Adrenal gland (tissue), 12 donors: ENCODE measurements around the gene MUC21. TPM values are rescaled to one million over a fixed set of nuclear protein-coding genes. Genes with fewer than 3 reads are reported as not detected.
"Not testable (repeated sequence)": the region's sequence is repeated elsewhere in the genome, so short reads cannot be mapped to it uniquely, and the experiment has no call there.

Experiments used
- DNase-seq, 7 donors: peaks; one replicate each; pipeline ENCODE4 v3.0.0-alpha.2; 2019 to 2020
- H3K27ac ChIP-seq, 5 donors: fragments of 200-600 bp; sonication (generic) in 4 of 5; 1 replicate in 3 of 5; 2 replicates in 2 of 5; pipeline versions ENCODE4 v1.5.1 to v1.8.0; 2016 to 2020; ENCODE audit warnings: mild to moderate bottlenecking in 1 of 5
- H3K27me3 ChIP-seq: fragments of 200-600 bp; 2 replicates; pipeline ENCODE4 v1.8.0; 2021
- H3K36me3 ChIP-seq, 2 donors: fragments of 200-600 bp; replicated peaks in 1 of 2; 1 replicate in 1 of 2; 2 replicates in 1 of 2; pipeline versions ENCODE4 v1.5.1 to v1.8.0; 2018 to 2022
- H3K4me1 ChIP-seq, 2 donors: fragments of 200-600 bp; replicated peaks in 1 of 2; 1 replicate in 1 of 2; 2 replicates in 1 of 2; pipeline versions ENCODE4 v1.5.1 to v1.8.0; 2018 to 2021
- H3K4me3 ChIP-seq, 4 donors: fragments of 200-600 bp; sonication (generic) in 3 of 4; one replicate each; pipeline ENCODE4 v1.5.1; 2016 to 2018
- H3K9me3 ChIP-seq, 3 donors: fragments of 200-600 bp; sonication (generic) in 1 of 3; replicated peaks in 1 of 3; 1 replicate in 2 of 3; 2 replicates in 1 of 3; pipeline versions ENCODE4 v1.5.1 to v1.8.0; 2016 to 2021
- POLR2A ChIP-seq, 2 donors: fragments of 450-650 bp; IDR thresholded peaks; one replicate each; pipeline ENCODE4 v1.6.1; 2017; ENCODE audit warnings: antibody characterized with exemption in 2 of 2, mild to moderate bottlenecking in 2 of 2, moderate library complexity in 1 of 2
- WGBS, 4 donors: extraction: QIAGEN DNeasy Blood & Tissue Kit in 2 of 4; methylation state at CpG; one replicate each; pipeline versions ENCODE4 v1.1.5 to v1.1.7; 2013 to 2017; 5-methylcytosine and 5-hydroxymethylcytosine counted together
- intact Hi-C, 2 donors: fragments of 100-400 bp; cut with DNase I; formaldehyde crosslinking; loops; one replicate each; pipeline versions ENCODE4 v1.14.1 to v1.15.0; 2022 to 2023
- polyA plus RNA-seq, 3 donors: library from polyadenylated mRNA; stranded (reverse); fragments of 200-250 nt in 2 of 3; fragments of 350-450 nt in 1 of 3; fragmentation: Illumina TruSeq in 1 of 3; extraction: RNeasy Lipid Tissue Mini Kit (QIAGEN cat#74804) in 1 of 3; gene quantifications; one replicate each; pipeline ENCODE4 v1.2.3, GENCODE V29; 2013 to 2014
- total RNA-seq, 9 donors: library from RNA; depleted of rRNA in 4 of 9; stranded (reverse); fragments of >200 nt in 4 of 9; fragments of 120-200 nt in 1 of 9; fragmentation: NEBNext Ultra II Directional in 1 of 9; extraction: Animal tissue kit (Norgen Biotek cat#: 25700) in 1 of 9; gene quantifications; one replicate each; pipeline versions ENCODE4 v1.1.0 to v1.2.4, GENCODE V29; 2013 to 2023
- TF ChIP-seq, protein P1 (sequence below), 6 experiments: fragments of 450-650 bp in 4 of 6; fragments of 200-600 bp in 2 of 6; sonication (generic) in 1 of 6; IDR thresholded peaks; 1 replicate in 5 of 6; 2 replicates in 1 of 6; pipeline versions ENCODE4 v1.5.1 to v1.8.0; 2016 to 2021; ENCODE audit warnings: antibody characterized with exemption in 6 of 6, mild to moderate bottlenecking in 2 of 6, moderate library complexity in 1 of 6
- donor health status: healthy with polysubstance abuse.
- donor health status: Bipolar disorder and iron deficiency.
- donor health status: DM: yes; HTN: yes; CAD: no.
- donor health status: DM: no; HTN: no; CAD: no.
- donor health status: DM: no; HTN: no; CAD: no.
- donor health status: DM: yes; HTN: yes; CAD: no.

The MUC21 gene
- total and polyA plus RNA-seq, 12 donors: 0.16 to 0.34 TPM; not detected in 10

DNA sequence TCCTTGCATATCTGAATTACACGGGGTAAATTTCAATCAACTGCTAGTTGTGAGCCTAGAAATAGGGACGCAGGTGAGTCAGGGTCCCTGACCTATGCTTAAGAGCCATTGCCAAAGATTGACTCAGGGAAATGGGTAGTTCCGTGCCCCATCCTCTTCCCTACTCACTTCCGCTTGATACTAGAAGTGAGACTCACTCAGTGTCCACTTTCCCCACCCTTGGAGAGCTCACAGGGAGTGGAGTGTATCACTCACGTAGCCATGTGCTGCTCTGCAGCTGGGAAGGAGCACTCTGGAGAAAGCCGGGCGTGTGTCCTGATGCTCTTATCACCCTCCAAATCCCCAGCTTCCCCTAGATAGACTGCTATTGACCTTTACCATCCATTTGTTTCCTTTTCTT is 26.2 kb downstream of the MUC21 start:
- WGBS, 4 donors: 60 to 76% (median 68%) methylated on average over 7 of the region's 7 CpGs
- H3K4me3 ChIP-seq: no peak overlapping the region
- H3K4me1 ChIP-seq: no peaks in the 10 kb centered on the region
- H3K27me3 ChIP-seq: no peaks in the 10 kb centered on the region
- H3K9me3 ChIP-seq: no peaks in the 10 kb centered on the region
- no peak overlapping the region for H3K27ac ChIP-seq
- no peaks in the 10 kb centered on the region for H3K36me3 ChIP-seq
- no peak for DNase-seq
- no peak for TF ChIP-seq POLR2A (IDR thresholded peaks at IDR 0.05)
- TF ChIP-seq, protein P1, sequence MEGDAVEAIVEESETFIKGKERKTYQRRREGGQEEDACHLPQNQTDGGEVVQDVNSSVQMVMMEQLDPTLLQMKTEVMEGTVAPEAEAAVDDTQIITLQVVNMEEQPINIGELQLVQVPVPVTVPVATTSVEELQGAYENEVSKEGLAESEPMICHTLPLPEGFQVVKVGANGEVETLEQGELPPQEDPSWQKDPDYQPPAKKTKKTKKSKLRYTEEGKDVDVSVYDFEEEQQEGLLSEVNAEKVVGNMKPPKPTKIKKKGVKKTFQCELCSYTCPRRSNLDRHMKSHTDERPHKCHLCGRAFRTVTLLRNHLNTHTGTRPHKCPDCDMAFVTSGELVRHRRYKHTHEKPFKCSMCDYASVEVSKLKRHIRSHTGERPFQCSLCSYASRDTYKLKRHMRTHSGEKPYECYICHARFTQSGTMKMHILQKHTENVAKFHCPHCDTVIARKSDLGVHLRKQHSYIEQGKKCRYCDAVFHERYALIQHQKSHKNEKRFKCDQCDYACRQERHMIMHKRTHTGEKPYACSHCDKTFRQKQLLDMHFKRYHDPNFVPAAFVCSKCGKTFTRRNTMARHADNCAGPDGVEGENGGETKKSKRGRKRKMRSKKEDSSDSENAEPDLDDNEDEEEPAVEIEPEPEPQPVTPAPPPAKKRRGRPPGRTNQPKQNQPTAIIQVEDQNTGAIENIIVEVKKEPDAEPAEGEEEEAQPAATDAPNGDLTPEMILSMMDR (IDR thresholded peaks at IDR 0.05): no peak
- intact Hi-C loops: no loop called here

DNA sequence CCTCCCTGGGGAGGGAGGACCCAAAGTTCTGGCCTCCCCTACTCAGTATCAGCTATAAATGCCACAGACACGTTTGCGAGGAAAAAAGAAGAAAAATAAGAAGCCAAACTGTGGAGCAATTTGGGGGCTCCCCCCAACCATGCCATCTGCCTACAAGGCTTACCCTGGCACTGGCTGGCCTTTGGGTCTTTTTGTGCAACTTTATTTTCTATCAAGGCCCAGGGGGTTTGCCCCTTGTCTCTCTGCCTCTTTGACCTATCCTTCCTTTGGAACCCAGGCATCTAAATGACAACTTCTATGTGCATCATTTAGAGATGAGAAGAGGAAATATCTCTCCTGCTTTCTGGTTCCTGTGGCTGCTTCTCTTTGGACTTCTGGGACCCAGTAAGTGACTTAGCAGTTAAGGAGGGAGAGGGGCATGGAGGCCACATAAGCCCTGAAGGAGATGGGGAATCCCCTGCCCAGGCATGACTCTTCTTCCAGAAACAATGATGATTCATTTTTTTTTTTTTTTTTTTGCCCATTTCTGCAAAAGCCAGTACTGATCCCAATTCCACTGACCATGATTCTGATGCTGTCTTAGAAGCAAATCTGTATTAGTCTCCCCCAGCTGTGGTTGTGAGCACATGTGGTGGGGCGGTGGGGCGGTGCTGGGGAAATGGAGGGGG is 27.0 kb downstream of the MUC21 start, which contains the start of gene MUC22:
MUC22 (plus strand) TSS at position 82 of the 668 bp plus-strand sequence; CDS start at position 315, 233 bp downstream.
- Histone ChIP-seq H3K4me1 (no peaks in the 10 kb centered on the region), H3K27ac (no peak within 1 kb of the TSS), H3K27me3 (no peaks in the 10 kb centered on the region), H3K36me3 (no peaks in the 10 kb centered on the region), H3K4me3 (no peak within 1 kb of the TSS), H3K9me3 (no peaks in the 10 kb centered on the region)
- intact Hi-C loops: no loop called here
- TF ChIP-seq, protein P1 (IDR thresholded peaks at IDR 0.05): no peak
- TF ChIP-seq POLR2A (IDR thresholded peaks at IDR 0.05): no peak
- peak in 3 of 7 donors; percentile 20 to 54 (median 23) for DNase-seq
- WGBS, 4 donors: 76 to 83% (median 79%) methylated on average over 4 of the region's 4 CpGs

DNA sequence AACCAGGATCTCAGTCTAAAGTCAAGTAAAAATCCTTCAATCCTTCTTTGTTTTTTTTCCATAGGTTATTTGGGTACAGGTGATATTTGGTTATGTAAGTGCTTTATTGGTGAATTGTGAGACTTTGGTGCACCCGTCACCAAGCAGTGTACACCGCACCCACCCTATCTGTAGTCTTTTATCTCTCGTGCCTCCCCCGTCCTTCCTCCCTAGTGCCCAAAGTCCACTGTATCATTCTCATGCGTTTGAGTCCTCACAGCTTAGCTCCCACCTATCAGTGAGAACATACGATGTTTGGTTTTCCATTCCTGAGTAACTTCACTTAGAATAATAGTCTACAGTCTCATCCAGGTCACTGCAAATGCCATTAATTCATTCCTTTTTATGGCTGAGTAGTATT is 27.6 kb downstream of the MUC21 start:
- Histone ChIP-seq H3K27me3 (no peaks in the 10 kb centered on the region), H3K36me3 (no peaks in the 10 kb centered on the region), H3K27ac (no peak overlapping the region), H3K4me1 (no peaks in the 10 kb centered on the region), H3K9me3 (no peaks in the 10 kb centered on the region), H3K4me3 (no peak overlapping the region)
- TF ChIP-seq, protein P1 (IDR thresholded peaks at IDR 0.05): no peak
- no peak for TF ChIP-seq POLR2A (IDR thresholded peaks at IDR 0.05)
- intact Hi-C loops: no loop called here
- no peak for DNase-seq
- 56 to 75% (median 64%) methylated on average over 6 of the region's 6 CpGs for WGBS, 4 donors

DNA sequence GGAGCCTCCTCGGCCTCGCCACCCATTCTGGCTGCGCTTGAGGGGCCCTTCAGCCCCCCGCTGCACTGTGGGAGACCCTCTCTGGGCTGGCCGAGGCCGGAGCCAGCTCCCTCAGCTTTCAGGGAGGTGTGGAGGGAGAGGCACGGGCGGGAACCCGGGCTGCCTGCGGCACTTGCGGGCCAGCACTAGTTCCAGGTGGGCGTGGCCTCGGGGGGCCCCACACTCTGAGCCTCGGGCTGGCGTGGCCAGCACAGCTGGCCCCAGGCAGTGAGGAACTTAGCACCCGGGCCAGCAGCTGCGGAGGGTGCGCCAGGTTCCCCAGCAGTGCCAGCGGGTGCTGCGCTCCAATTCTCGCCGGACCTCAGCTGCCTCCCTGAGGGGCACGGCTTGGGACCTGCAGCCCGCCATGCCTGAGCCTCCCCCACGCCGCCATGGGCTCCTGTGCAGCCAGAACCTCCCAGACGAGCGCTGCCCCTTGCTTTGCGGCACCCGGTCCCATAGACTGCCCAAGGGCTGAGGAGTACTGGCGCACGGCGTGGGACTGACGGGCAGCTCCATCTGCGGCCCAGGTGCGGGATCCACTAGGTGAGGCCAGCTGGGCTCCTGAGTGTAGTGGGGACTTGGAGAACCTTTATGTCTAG is 33.3 kb downstream of the MUC21 start:
- intact Hi-C loops: no loop called here
- H3K4me3 ChIP-seq: no peak overlapping the region
- H3K27me3 ChIP-seq: no peaks in the 10 kb centered on the region
- no peak overlapping the region for H3K27ac ChIP-seq
- TF ChIP-seq POLR2A (IDR thresholded peaks at IDR 0.05): no peak
- DNase-seq: no peak
- no peaks in the 10 kb centered on the region for H3K36me3 ChIP-seq
- H3K4me1 ChIP-seq: no peaks in the 10 kb centered on the region
- 68 to 90% (median 86%) methylated on average over 12 to 36 of the region's 36 CpGs for WGBS, 4 donors
- H3K9me3 ChIP-seq: no peaks in the 10 kb centered on the region

DNA sequence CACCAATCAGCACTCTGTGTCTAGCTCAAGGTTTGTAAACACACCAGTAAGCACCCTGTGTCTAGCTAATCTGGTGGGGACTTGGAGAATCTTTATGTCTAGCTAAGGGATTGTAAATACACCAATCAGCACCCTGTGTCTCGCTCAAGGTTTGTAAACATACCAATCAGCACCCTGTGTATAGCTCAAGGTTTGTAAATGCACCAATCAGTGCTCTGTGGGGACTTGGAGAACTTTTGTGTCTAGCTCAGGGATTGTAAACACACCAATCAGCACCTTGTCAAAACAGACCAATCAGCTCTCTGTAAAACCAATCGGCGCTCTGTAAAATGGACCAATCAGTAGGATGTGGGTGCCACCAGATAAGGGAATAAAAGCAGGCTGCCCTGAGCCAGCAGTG is 33.9 kb downstream of the MUC21 start:
- WGBS, 4 donors: 79 to 96% (median 91%) methylated on average over 2 to 3 of the region's 3 CpGs

More for the DNA sequence above, 33.9 kb downstream of the MUC21 start:
- H3K9me3 ChIP-seq, H3K4me3 ChIP-seq, H3K4me1 ChIP-seq, DNase-seq, intact Hi-C loops, H3K27me3 ChIP-seq, H3K36me3 ChIP-seq, H3K27ac ChIP-seq: not testable (repeated sequence)
